ENCODE data around the gene ARFGAP1.
A peak's percentile ranks its signal among the peaks of the same experiment; 100 is the strongest.

Gene ARFGAP1

GRCh38 chr20:63290136-63290676, 17.6 kb downstream of the ARFGAP1 start:
- H3K27me3 ChIP-seq (replicated peaks in 2 of 5; ENCODE audit: control insufficient read depth in 4 of 5, insufficient read depth in 5 of 5, low read length in 4 of 5), result peaks cover 0 to 23% (median 2%) of the 10 kb centered on the region in 5 experiments
- CTCF ChIA-PET, result no interaction called here

GRCh38 chr20:63290677-63291472, 18.3 kb downstream of the ARFGAP1 start:
- CTCF ChIA-PET, result interaction anchor here (1.0 to 1.5 kb wide), 3 partner anchors 14 to 854 kb away, joined by 3 to 4 read pairs (median 4); no protein-coding TSS in a partner anchor
- WGBS (ENCODE audit: insufficient coverage), result 72% methylated on average over 22 of the region's 26 CpGs
- peak in 2 of 3 donors; percentile 22 to 40 for DNase-seq

More at GRCh38 chr20:63290136-63290676, 17.6 kb downstream of the ARFGAP1 start:
- WGBS (ENCODE audit: insufficient coverage), result 97% methylated on average over 15 of the region's 17 CpGs
- Histone ChIP-seq H3K9me3 (ENCODE audit: control extremely low read depth in 1 of 5, control insufficient read depth in 4 of 5, insufficient read depth in 2 of 5, low read depth in 1 of 5, low read length in 4 of 5) (no peaks in the 10 kb centered on the region), H3K36me3 (ENCODE audit: control insufficient read depth in 4 of 4, insufficient read depth in 4 of 4, low read length in 3 of 4) (peaks cover 0 to 41% (median 29%) of the 10 kb centered on the region in 4 experiments), H3K4me3 (ENCODE audit: control insufficient read depth in 1 of 7, extremely low read depth in 1 of 7, insufficient read depth in 4 of 7, low read depth in 2 of 7, low read length in 6 of 7) (no peak overlapping the region), H3K27ac (ENCODE audit: insufficient read depth in 1 of 2, low read depth in 1 of 2, low read length in 2 of 2, poor library complexity in 1 of 2, severe bottlenecking in 2 of 2) (no peak overlapping the region), H3K4me1 (ENCODE audit: control extremely low read depth in 1 of 4, control insufficient read depth in 4 of 4, insufficient read depth in 4 of 4, low read length in 3 of 4) (no peaks in the 10 kb centered on the region)
- POLR2A ChIA-PET, result no interaction called here
- no peak for DNase-seq

GRCh38 chr20:63291811-63292210, 19.2 kb downstream of the ARFGAP1 start:
- Histone ChIP-seq H3K4me1 (ENCODE audit: control extremely low read depth in 1 of 4, control insufficient read depth in 4 of 4, insufficient read depth in 4 of 4, low read length in 3 of 4) (peaks cover 0 to 1% (median 0%) of the 10 kb centered on the region in 4 experiments), H3K4me3 (ENCODE audit: control insufficient read depth in 1 of 7, extremely low read depth in 1 of 7, insufficient read depth in 4 of 7, low read depth in 2 of 7, low read length in 6 of 7) (no peak overlapping the region), H3K27me3 (replicated peaks in 2 of 5; ENCODE audit: control insufficient read depth in 4 of 5, insufficient read depth in 5 of 5, low read length in 4 of 5) (peaks cover 0 to 39% (median 11%) of the 10 kb centered on the region in 5 experiments), H3K27ac (ENCODE audit: insufficient read depth in 1 of 2, low read depth in 1 of 2, low read length in 2 of 2, poor library complexity in 1 of 2, severe bottlenecking in 2 of 2) (no peak overlapping the region), H3K9me3 (ENCODE audit: control extremely low read depth in 1 of 5, control insufficient read depth in 4 of 5, insufficient read depth in 2 of 5, low read depth in 1 of 5, low read length in 4 of 5) (no peaks in the 10 kb centered on the region), H3K36me3 (ENCODE audit: control insufficient read depth in 4 of 4, insufficient read depth in 4 of 4, low read length in 3 of 4) (peaks cover 0 to 26% (median 19%) of the 10 kb centered on the region in 4 experiments)
- DNase-seq, result no peak
- WGBS (ENCODE audit: insufficient coverage), result 89% methylated on average over 10 of the region's 10 CpGs
- POLR2A ChIA-PET, result no interaction called here
- CTCF ChIA-PET, result interaction anchor here (1.0 to 1.5 kb wide), 3 partner anchors 15 to 853 kb away, joined by 3 to 4 read pairs (median 3); no protein-coding TSS in a partner anchor

More at GRCh38 chr20:63290677-63291472, 18.3 kb downstream of the ARFGAP1 start:
- Histone ChIP-seq H3K4me3 (ENCODE audit: control insufficient read depth in 1 of 7, extremely low read depth in 1 of 7, insufficient read depth in 4 of 7, low read depth in 2 of 7, low read length in 6 of 7) (no peak overlapping the region), H3K4me1 (ENCODE audit: control extremely low read depth in 1 of 4, control insufficient read depth in 4 of 4, insufficient read depth in 4 of 4, low read length in 3 of 4) (peaks cover 0 to 1% (median 0%) of the 10 kb centered on the region in 4 experiments), H3K27me3 (replicated peaks in 2 of 5; ENCODE audit: control insufficient read depth in 4 of 5, insufficient read depth in 5 of 5, low read length in 4 of 5) (peaks cover 0 to 30% (median 8%) of the 10 kb centered on the region in 5 experiments), H3K9me3 (ENCODE audit: control extremely low read depth in 1 of 5, control insufficient read depth in 4 of 5, insufficient read depth in 2 of 5, low read depth in 1 of 5, low read length in 4 of 5) (no peaks in the 10 kb centered on the region), H3K27ac (ENCODE audit: insufficient read depth in 1 of 2, low read depth in 1 of 2, low read length in 2 of 2, poor library complexity in 1 of 2, severe bottlenecking in 2 of 2) (no peak overlapping the region), H3K36me3 (ENCODE audit: control insufficient read depth in 4 of 4, insufficient read depth in 4 of 4, low read length in 3 of 4) (peaks cover 0 to 34% (median 23%) of the 10 kb centered on the region in 4 experiments)
- POLR2A ChIA-PET, result no interaction called here

- WGBS (ENCODE audit: insufficient coverage), result 92% methylated on average over 14 of the region's 16 CpGs
- Histone ChIP-seq H3K27ac (ENCODE audit: insufficient read depth in 1 of 2, low read depth in 1 of 2, low read length in 2 of 2, poor library complexity in 1 of 2, severe bottlenecking in 2 of 2) (no peak overlapping the region), H3K9me3 (ENCODE audit: control extremely low read depth in 1 of 5, control insufficient read depth in 4 of 5, insufficient read depth in 2 of 5, low read depth in 1 of 5, low read length in 4 of 5) (no peaks in the 10 kb centered on the region), H3K36me3 (ENCODE audit: control insufficient read depth in 4 of 4, insufficient read depth in 4 of 4, low read length in 3 of 4) (peaks cover 0 to 22% (median 16%) of the 10 kb centered on the region in 4 experiments), H3K27me3 (replicated peaks in 2 of 5; ENCODE audit: control insufficient read depth in 4 of 5, insufficient read depth in 5 of 5, low read length in 4 of 5) (peaks cover 0 to 44% (median 11%) of the 10 kb centered on the region in 5 experiments), H3K4me1 (ENCODE audit: control extremely low read depth in 1 of 4, control insufficient read depth in 4 of 4, insufficient read depth in 4 of 4, low read length in 3 of 4) (peaks cover 0 to 1% (median 0%) of the 10 kb centered on the region in 4 experiments), H3K4me3 (ENCODE audit: control insufficient read depth in 1 of 7, extremely low read depth in 1 of 7, insufficient read depth in 4 of 7, low read depth in 2 of 7, low read length in 6 of 7) (no peak overlapping the region)
- ChIA-PET POLR2A (no interaction called here), CTCF (interaction anchor here (1.4 to 1.5 kb wide), 2 partner anchors 59 to 852 kb away, joined by 3 read pairs; no protein-coding TSS in a partner anchor)
- no peak for DNase-seq
These were observed 19.7 kb downstream of the ARFGAP1 start for GRCh38 chr20:63292292-63292701.

- H3K4me3 ChIP-seq (ENCODE audit: control insufficient read depth in 1 of 7, extremely low read depth in 1 of 7, insufficient read depth in 4 of 7, low read depth in 2 of 7, low read length in 6 of 7), result no peak within 1 kb of the TSS
- H3K27me3 ChIP-seq (replicated peaks in 2 of 5; ENCODE audit: control insufficient read depth in 4 of 5, insufficient read depth in 5 of 5, low read length in 4 of 5), result peaks cover 0 to 50% (median 11%) of the 10 kb centered on the region in 5 experiments
- ChIA-PET CTCF (interaction anchor here (1.4 kb wide), 1 partner anchor 59 kb away, joined by 3 read pairs; no protein-coding TSS in a partner anchor), POLR2A (no interaction called here)
- no peak for DNase-seq
- peaks cover 0 to 1% (median 0%) of the 10 kb centered on the region in 4 experiments for H3K4me1 ChIP-seq (ENCODE audit: control extremely low read depth in 1 of 4, control insufficient read depth in 4 of 4, insufficient read depth in 4 of 4, low read length in 3 of 4)
- 33% methylated on average over 4 of the region's 7 CpGs for WGBS (ENCODE audit: insufficient coverage)
- no peak within 1 kb of the TSS for H3K27ac ChIP-seq (ENCODE audit: insufficient read depth in 1 of 2, low read depth in 1 of 2, low read length in 2 of 2, poor library complexity in 1 of 2, severe bottlenecking in 2 of 2)
- H3K9me3 ChIP-seq (ENCODE audit: control extremely low read depth in 1 of 5, control insufficient read depth in 4 of 5, insufficient read depth in 2 of 5, low read depth in 1 of 5, low read length in 4 of 5), result no peaks in the 10 kb centered on the region
- peaks cover 0 to 15% (median 13%) of the 10 kb centered on the region in 4 experiments for H3K36me3 ChIP-seq (ENCODE audit: control insufficient read depth in 4 of 4, insufficient read depth in 4 of 4, low read length in 3 of 4)
These were observed 20.3 kb downstream of the ARFGAP1 start, which contains the start of gene COL20A1 for GRCh38 chr20:63292904-63293303. TSS of gene COL20A1 (plus strand) at chr20:63293186. CDS start at chr20:63295108, 1,922 bp downstream.

- peaks cover 0 to 56% (median 11%) of the 10 kb centered on the region in 5 experiments for H3K27me3 ChIP-seq (replicated peaks in 2 of 5; ENCODE audit: control insufficient read depth in 4 of 5, insufficient read depth in 5 of 5, low read length in 4 of 5)
These were observed 20.8 kb downstream of the ARFGAP1 start for GRCh38 chr20:63293456-63293855.

More at GRCh38 chr20:63293456-63293855, 20.8 kb downstream of the ARFGAP1 start:
- 76% methylated on average over 5 of the region's 11 CpGs for WGBS (ENCODE audit: insufficient coverage)
- no peak overlapping the region for H3K4me3 ChIP-seq (ENCODE audit: control insufficient read depth in 1 of 7, extremely low read depth in 1 of 7, insufficient read depth in 4 of 7, low read depth in 2 of 7, low read length in 6 of 7)
- no peak for DNase-seq
- ChIA-PET CTCF (interaction anchor here (1.6 kb wide), 1 partner anchor 69 kb away, joined by 4 read pairs; no protein-coding TSS in a partner anchor), POLR2A (no interaction called here)
- H3K36me3 ChIP-seq (ENCODE audit: control insufficient read depth in 4 of 4, insufficient read depth in 4 of 4, low read length in 3 of 4), result peaks cover 0 to 10% (median 7%) of the 10 kb centered on the region in 4 experiments
- H3K9me3 ChIP-seq (ENCODE audit: control extremely low read depth in 1 of 5, control insufficient read depth in 4 of 5, insufficient read depth in 2 of 5, low read depth in 1 of 5, low read length in 4 of 5), result no peaks in the 10 kb centered on the region
- H3K4me1 ChIP-seq (ENCODE audit: control extremely low read depth in 1 of 4, control insufficient read depth in 4 of 4, insufficient read depth in 4 of 4, low read length in 3 of 4), result peaks cover 0 to 1% (median 0%) of the 10 kb centered on the region in 4 experiments
- H3K27ac ChIP-seq (ENCODE audit: insufficient read depth in 1 of 2, low read depth in 1 of 2, low read length in 2 of 2, poor library complexity in 1 of 2, severe bottlenecking in 2 of 2), result no peak overlapping the region
